ENCODE results near the gene THRAP3. TPM values are rescaled to one million over a fixed set of nuclear protein-coding genes. Genes with fewer than 3 reads are reported as not detected.

The THRAP3 gene, protein sequence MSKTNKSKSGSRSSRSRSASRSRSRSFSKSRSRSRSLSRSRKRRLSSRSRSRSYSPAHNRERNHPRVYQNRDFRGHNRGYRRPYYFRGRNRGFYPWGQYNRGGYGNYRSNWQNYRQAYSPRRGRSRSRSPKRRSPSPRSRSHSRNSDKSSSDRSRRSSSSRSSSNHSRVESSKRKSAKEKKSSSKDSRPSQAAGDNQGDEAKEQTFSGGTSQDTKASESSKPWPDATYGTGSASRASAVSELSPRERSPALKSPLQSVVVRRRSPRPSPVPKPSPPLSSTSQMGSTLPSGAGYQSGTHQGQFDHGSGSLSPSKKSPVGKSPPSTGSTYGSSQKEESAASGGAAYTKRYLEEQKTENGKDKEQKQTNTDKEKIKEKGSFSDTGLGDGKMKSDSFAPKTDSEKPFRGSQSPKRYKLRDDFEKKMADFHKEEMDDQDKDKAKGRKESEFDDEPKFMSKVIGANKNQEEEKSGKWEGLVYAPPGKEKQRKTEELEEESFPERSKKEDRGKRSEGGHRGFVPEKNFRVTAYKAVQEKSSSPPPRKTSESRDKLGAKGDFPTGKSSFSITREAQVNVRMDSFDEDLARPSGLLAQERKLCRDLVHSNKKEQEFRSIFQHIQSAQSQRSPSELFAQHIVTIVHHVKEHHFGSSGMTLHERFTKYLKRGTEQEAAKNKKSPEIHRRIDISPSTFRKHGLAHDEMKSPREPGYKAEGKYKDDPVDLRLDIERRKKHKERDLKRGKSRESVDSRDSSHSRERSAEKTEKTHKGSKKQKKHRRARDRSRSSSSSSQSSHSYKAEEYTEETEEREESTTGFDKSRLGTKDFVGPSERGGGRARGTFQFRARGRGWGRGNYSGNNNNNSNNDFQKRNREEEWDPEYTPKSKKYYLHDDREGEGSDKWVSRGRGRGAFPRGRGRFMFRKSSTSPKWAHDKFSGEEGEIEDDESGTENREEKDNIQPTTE
- 82.3 and 82.4 TPM in 2 replicates for total RNA-seq

DNA sequence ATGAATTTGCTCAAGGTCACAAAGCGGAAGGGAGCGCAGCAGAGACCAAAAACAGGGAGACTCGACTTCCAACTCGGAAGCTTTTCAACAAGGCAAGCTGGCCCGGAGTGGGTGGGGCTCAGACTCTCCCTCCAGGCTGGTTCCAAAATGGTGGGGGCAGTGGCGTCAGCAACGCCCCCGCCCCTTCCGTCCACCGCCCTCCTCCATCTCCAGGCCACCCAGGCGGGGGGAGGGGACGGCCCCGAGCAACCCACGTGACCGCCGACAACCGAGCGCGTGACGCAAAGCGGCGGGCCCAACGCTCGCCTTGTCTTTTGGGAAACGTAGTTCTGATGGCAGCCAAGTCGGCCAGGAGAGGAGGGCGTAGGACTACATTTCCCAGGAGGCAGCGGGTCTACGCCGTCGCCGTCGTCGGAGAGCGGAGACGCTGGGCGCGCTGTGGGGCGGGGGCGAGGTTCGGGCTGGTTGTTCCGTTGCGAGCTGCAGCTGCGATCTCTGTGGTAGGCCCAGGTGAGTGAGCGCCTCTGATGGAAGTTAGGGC is at the start of gene THRAP3:
Gene THRAP3 (plus strand): TSS at position 448 of the 541 bp plus-strand sequence. CDS start 58,121 bp downstream, outside the sequence.
- FAIRE-seq (no peak), DNase-seq (ENCODE audit: low read depth) (peak; percentile 97)
- Histone ChIP-seq H3K36me3 (ENCODE audit: control insufficient read depth, insufficient read depth, low read length) (peaks cover 3% of the 10 kb centered on the region), H3K27me3 (ENCODE audit: control insufficient read depth, insufficient read depth, low read length) (no peaks in the 10 kb centered on the region), H3K4me3 (ENCODE audit: low read depth, low read length) (peak within 1 kb of the TSS; percentile 91)
- TF ChIP-seq, protein P1, sequence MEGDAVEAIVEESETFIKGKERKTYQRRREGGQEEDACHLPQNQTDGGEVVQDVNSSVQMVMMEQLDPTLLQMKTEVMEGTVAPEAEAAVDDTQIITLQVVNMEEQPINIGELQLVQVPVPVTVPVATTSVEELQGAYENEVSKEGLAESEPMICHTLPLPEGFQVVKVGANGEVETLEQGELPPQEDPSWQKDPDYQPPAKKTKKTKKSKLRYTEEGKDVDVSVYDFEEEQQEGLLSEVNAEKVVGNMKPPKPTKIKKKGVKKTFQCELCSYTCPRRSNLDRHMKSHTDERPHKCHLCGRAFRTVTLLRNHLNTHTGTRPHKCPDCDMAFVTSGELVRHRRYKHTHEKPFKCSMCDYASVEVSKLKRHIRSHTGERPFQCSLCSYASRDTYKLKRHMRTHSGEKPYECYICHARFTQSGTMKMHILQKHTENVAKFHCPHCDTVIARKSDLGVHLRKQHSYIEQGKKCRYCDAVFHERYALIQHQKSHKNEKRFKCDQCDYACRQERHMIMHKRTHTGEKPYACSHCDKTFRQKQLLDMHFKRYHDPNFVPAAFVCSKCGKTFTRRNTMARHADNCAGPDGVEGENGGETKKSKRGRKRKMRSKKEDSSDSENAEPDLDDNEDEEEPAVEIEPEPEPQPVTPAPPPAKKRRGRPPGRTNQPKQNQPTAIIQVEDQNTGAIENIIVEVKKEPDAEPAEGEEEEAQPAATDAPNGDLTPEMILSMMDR (IDR thresholded peaks at IDR 0.05; ENCODE audit: insufficient read depth, low read length, severe bottlenecking): no peak

DNA sequence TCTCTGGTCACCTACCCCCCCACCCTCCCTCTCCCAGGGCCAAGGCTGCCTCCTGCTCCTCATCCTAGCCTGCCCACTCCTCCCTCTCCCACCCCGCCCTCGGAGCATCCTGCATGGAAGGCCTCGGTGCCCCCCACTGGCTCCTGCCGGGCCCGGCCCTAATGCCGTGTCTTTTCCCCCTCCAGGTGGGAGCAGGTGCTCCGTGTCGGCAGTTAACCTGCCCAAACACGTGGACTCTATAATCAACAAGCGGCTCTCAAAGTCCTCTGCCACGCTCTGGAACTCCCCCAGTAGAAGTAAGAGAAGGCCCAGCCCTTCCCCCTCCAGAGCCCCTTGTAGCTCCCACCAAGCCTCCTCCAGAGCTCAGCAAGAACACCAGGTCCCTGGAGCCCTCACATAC is 49.5 kb upstream of the THRAP3 start:
- peaks cover 67% of the 10 kb centered on the region for H3K36me3 ChIP-seq (ENCODE audit: control insufficient read depth, insufficient read depth, low read length)
- H3K4me3 ChIP-seq (ENCODE audit: low read depth, low read length): no peak overlapping the region
- H3K27me3 ChIP-seq (ENCODE audit: control insufficient read depth, insufficient read depth, low read length): no peaks in the 10 kb centered on the region
- FAIRE-seq: no peak
- TF ChIP-seq, protein P1 (IDR thresholded peaks at IDR 0.05; ENCODE audit: insufficient read depth, low read length, severe bottlenecking): no peak
- DNase-seq (ENCODE audit: low read depth): no peak

DNA sequence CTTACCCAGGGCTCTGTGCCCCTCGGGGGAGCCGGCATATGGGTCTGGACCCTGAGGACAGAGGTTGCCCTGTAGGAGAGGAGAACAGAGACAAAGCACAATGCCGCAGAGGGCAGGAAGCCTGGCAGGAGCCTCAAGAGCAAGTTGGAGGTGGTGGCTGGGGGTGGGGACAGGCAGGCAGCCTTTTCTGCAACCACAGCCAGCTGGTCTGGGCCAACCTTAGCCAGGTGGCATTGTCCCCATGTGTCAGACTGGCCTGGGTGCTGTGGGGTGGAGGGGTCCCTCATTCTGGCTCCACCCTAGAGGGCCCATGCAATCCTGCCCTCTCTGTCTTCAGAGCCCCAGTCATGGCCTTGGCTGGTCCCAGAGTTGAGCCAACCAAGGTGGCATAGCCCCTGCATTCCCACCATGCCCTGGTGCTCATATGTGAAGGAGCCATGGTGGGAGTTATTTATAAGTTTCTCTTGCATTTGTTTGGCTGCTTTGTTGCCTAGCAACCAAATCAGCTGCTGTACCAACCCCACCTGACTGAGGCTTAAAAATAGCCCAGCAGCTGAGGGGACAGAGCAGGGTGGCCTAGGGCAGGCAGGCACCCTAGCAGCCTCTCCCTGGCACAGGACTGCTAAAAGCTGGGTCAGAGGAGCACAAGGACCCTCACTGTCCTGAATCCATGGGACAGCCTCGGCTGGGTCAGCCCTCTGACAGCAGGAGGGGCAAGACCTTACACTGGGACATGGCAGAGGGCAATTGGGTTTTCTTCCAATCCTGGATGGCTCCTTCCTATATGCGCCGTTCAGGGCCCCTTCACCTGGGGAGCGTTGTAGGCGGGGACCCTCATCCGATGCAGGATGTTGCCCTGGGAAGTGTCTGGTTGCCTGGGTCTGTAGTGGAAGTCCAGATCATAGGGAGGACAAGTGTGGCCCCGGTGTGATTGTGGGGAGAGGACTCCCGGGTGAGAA is 48.8 kb upstream of the THRAP3 start:
- no peak overlapping the region for H3K4me3 ChIP-seq (ENCODE audit: low read depth, low read length)
- peaks cover 72% of the 10 kb centered on the region for H3K36me3 ChIP-seq (ENCODE audit: control insufficient read depth, insufficient read depth, low read length)
- H3K27me3 ChIP-seq (ENCODE audit: control insufficient read depth, insufficient read depth, low read length): no peaks in the 10 kb centered on the region
- FAIRE-seq (no peak), DNase-seq (ENCODE audit: low read depth) (no peak)
- TF ChIP-seq, protein P1 (IDR thresholded peaks at IDR 0.05; ENCODE audit: insufficient read depth, low read length, severe bottlenecking): no peak

DNA sequence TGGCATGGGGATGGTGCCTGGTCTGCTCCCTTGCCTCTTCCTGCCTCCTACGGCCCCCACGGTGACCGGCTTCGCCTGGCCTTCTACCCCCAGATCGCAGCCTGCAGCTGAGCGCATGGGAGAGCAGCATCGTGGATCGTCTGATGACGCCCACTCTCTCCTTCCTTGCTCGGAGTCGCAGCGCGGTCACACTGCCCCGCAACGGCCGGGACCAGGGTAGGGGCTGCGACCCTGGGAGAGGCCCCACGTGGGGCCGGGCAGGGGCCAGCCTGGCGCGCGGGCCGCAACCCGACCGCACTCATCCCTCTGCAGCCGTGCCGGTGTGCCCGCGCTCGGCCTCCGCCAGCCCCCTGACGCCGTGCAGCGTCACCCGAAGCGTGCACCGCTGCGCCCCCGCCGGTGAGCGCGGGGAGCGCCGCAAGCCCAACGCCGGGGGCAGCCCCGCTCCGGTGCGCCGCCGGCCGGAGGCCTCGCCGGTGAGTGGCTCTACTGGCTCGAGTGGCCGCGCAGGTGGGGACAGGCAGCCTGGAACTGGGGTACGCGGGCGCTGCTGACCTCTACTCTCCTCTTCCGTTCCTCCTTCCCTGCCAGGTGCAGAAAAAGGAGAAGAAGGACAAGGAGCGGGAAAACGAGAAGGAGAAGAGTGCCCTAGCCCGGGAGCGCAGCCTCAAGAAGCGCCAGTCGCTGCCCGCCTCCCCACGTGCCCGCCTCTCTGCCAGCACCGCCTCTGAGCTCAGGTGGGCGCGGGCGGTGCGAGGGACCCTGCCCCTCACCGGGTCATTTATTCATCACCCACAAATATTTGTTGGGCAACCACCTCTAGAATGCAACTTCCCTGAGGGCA is 47.9 kb upstream of the THRAP3 start:
- H3K27me3 ChIP-seq (ENCODE audit: control insufficient read depth, insufficient read depth, low read length): no peaks in the 10 kb centered on the region

More for the DNA sequence above, 47.9 kb upstream of the THRAP3 start:
- peaks cover 73% of the 10 kb centered on the region for H3K36me3 ChIP-seq (ENCODE audit: control insufficient read depth, insufficient read depth, low read length)
- TF ChIP-seq, protein P1 (IDR thresholded peaks at IDR 0.05; ENCODE audit: insufficient read depth, low read length, severe bottlenecking): no peak
- no peak overlapping the region for H3K4me3 ChIP-seq (ENCODE audit: low read depth, low read length)
- DNase-seq (ENCODE audit: low read depth) (no peak), FAIRE-seq (no peak)

All from bronchial epithelial cell (primary cell).